ENCODE results near the gene OLFML2B.
A peak's percentile ranks its signal among the peaks of the same experiment; 100 is the strongest.

OLFML2B gene

GRCh38 chr1:161962091-161962887 is 61.4 kb downstream of the OLFML2B start:
- H2BK120ac ChIP-seq (ENCODE audit: low read depth, low read length), result no peak overlapping the region
- no peaks in the 10 kb centered on the region for H3K27me3 ChIP-seq (ENCODE audit: insufficient read depth, low read length, poor library complexity)
- no peak overlapping the region for H4K5ac ChIP-seq (ENCODE audit: low read length)
- no peak overlapping the region for H2BK5ac ChIP-seq (ENCODE audit: low read length)
- no peaks in the 10 kb centered on the region for H3K79me2 ChIP-seq (ENCODE audit: control insufficient read depth, insufficient read depth, low read length)
- H2BK15ac ChIP-seq (replicated peaks; ENCODE audit: low read depth), result no peak overlapping the region
- no peak overlapping the region for H3K27ac ChIP-seq (ENCODE audit: low read depth, low read length)
- H3K56ac ChIP-seq (ENCODE audit: low read length), result no peak overlapping the region
- no peaks in the 10 kb centered on the region for H3K79me1 ChIP-seq (ENCODE audit: low read length)
- no peak overlapping the region for H3K18ac ChIP-seq (ENCODE audit: low read length)
- WGBS (ENCODE audit: extremely low coverage, insufficient coverage, low lambda C conversion rate), result no CpG with 5 or more reads among the region's 8 CpGs
- H3K4ac ChIP-seq (ENCODE audit: low read depth, low read length), result no peak overlapping the region
- no peak overlapping the region for H4K8ac ChIP-seq (ENCODE audit: low read depth, low read length)
- peak; percentile 74 for DNase-seq
- H2AK5ac ChIP-seq (ENCODE audit: low read length), result no peak overlapping the region
- H3K9ac ChIP-seq (ENCODE audit: low read length), result no peak overlapping the region
- H3K4me1 ChIP-seq (ENCODE audit: control insufficient read depth, low read depth, low read length), result no peaks in the 10 kb centered on the region
- H3K36me3 ChIP-seq (ENCODE audit: control insufficient read depth, insufficient read depth, low read length), result no peaks in the 10 kb centered on the region
- no peak overlapping the region for H3K23ac ChIP-seq (ENCODE audit: low read length)
- no peak overlapping the region for H3K4me2 ChIP-seq (ENCODE audit: low read length)
- H3K4me3 ChIP-seq (ENCODE audit: low read length), result no peak overlapping the region

- no peak overlapping the region for H2BK5ac ChIP-seq (ENCODE audit: low read length)
- H3K23ac ChIP-seq (ENCODE audit: low read length), result no peak overlapping the region
- DNase-seq, result no peak
- H3K27ac ChIP-seq (ENCODE audit: low read depth, low read length), result no peak overlapping the region
- no CpG with 5 or more reads among the region's 7 CpGs for WGBS (ENCODE audit: extremely low coverage, insufficient coverage, low lambda C conversion rate)
- H3K4ac ChIP-seq (ENCODE audit: low read depth, low read length), result no peak overlapping the region
- H3K27me3 ChIP-seq (ENCODE audit: insufficient read depth, low read length, poor library complexity), result no peaks in the 10 kb centered on the region
- H3K18ac ChIP-seq (ENCODE audit: low read length), result no peak overlapping the region
- H4K8ac ChIP-seq (ENCODE audit: low read depth, low read length), result no peak overlapping the region
- no peaks in the 10 kb centered on the region for H3K4me1 ChIP-seq (ENCODE audit: control insufficient read depth, low read depth, low read length)
- no peak overlapping the region for H3K4me2 ChIP-seq (ENCODE audit: low read length)
- H2BK120ac ChIP-seq (ENCODE audit: low read depth, low read length), result no peak overlapping the region
- H3K79me2 ChIP-seq (ENCODE audit: control insufficient read depth, insufficient read depth, low read length), result no peaks in the 10 kb centered on the region
- H3K56ac ChIP-seq (ENCODE audit: low read length), result no peak overlapping the region
- no peak overlapping the region for H2AK5ac ChIP-seq (ENCODE audit: low read length)
- no peaks in the 10 kb centered on the region for H3K36me3 ChIP-seq (ENCODE audit: control insufficient read depth, insufficient read depth, low read length)
- no peak overlapping the region for H2BK15ac ChIP-seq (replicated peaks; ENCODE audit: low read depth)
- H3K9ac ChIP-seq (ENCODE audit: low read length), result no peak overlapping the region
- no peak overlapping the region for H3K4me3 ChIP-seq (ENCODE audit: low read length)
- no peak overlapping the region for H4K5ac ChIP-seq (ENCODE audit: low read length)
- H3K79me1 ChIP-seq (ENCODE audit: low read length), result no peaks in the 10 kb centered on the region
Measured at GRCh38 chr1:161958425-161958824, 65.2 kb downstream of the OLFML2B start.

- Histone ChIP-seq H3K79me1 (ENCODE audit: low read length) (no peaks in the 10 kb centered on the region), H3K36me3 (ENCODE audit: control insufficient read depth, insufficient read depth, low read length) (no peaks in the 10 kb centered on the region), H3K4me2 (ENCODE audit: low read length) (no peak overlapping the region), H2BK120ac (ENCODE audit: low read depth, low read length) (no peak overlapping the region), H2BK5ac (ENCODE audit: low read length) (no peak overlapping the region), H3K4ac (ENCODE audit: low read depth, low read length) (no peak overlapping the region), H4K8ac (ENCODE audit: low read depth, low read length) (no peak overlapping the region), H3K4me1 (ENCODE audit: control insufficient read depth, low read depth, low read length) (no peaks in the 10 kb centered on the region), H2BK15ac (replicated peaks; ENCODE audit: low read depth) (no peak overlapping the region), H2AK5ac (ENCODE audit: low read length) (no peak overlapping the region), H3K18ac (ENCODE audit: low read length) (no peak overlapping the region), H3K27ac (ENCODE audit: low read depth, low read length) (no peak overlapping the region), H3K79me2 (ENCODE audit: control insufficient read depth, insufficient read depth, low read length) (no peaks in the 10 kb centered on the region), H3K56ac (ENCODE audit: low read length) (no peak overlapping the region), H3K4me3 (ENCODE audit: low read length) (no peak overlapping the region), H3K27me3 (ENCODE audit: insufficient read depth, low read length, poor library complexity) (no peaks in the 10 kb centered on the region), H3K9ac (ENCODE audit: low read length) (no peak overlapping the region), H3K23ac (ENCODE audit: low read length) (no peak overlapping the region), H4K5ac (ENCODE audit: low read length) (no peak overlapping the region)
- WGBS (ENCODE audit: extremely low coverage, insufficient coverage, low lambda C conversion rate), result no CpG with 5 or more reads among the region's 3 CpGs
- DNase-seq, result no peak
Measured at GRCh38 chr1:161956930-161957329, 66.7 kb downstream of the OLFML2B start.

- no peaks in the 10 kb centered on the region for H3K36me3 ChIP-seq (ENCODE audit: control insufficient read depth, insufficient read depth, low read length)
- H2BK5ac ChIP-seq (ENCODE audit: low read length), result no peak overlapping the region
- H3K79me2 ChIP-seq (ENCODE audit: control insufficient read depth, insufficient read depth, low read length), result no peaks in the 10 kb centered on the region
- no peak overlapping the region for H4K5ac ChIP-seq (ENCODE audit: low read length)
- H2BK15ac ChIP-seq (replicated peaks; ENCODE audit: low read depth), result no peak overlapping the region
- no peak overlapping the region for H3K23ac ChIP-seq (ENCODE audit: low read length)
- DNase-seq, result no peak
- H4K8ac ChIP-seq (ENCODE audit: low read depth, low read length), result no peak overlapping the region
- H2AK5ac ChIP-seq (ENCODE audit: low read length), result no peak overlapping the region
- H3K27me3 ChIP-seq (ENCODE audit: insufficient read depth, low read length, poor library complexity), result no peaks in the 10 kb centered on the region
- no peak overlapping the region for H3K18ac ChIP-seq (ENCODE audit: low read length)
- H3K27ac ChIP-seq (ENCODE audit: low read depth, low read length), result no peak overlapping the region
- no peak overlapping the region for H3K4me2 ChIP-seq (ENCODE audit: low read length)
- no peak overlapping the region for H3K4ac ChIP-seq (ENCODE audit: low read depth, low read length)
- H3K56ac ChIP-seq (ENCODE audit: low read length), result no peak overlapping the region
- WGBS (ENCODE audit: extremely low coverage, insufficient coverage, low lambda C conversion rate), result no CpG with 5 or more reads among the region's 4 CpGs
- no peaks in the 10 kb centered on the region for H3K79me1 ChIP-seq (ENCODE audit: low read length)
- H3K4me1 ChIP-seq (ENCODE audit: control insufficient read depth, low read depth, low read length), result no peaks in the 10 kb centered on the region
- H3K9ac ChIP-seq (ENCODE audit: low read length), result no peak overlapping the region
- H3K4me3 ChIP-seq (ENCODE audit: low read length), result no peak overlapping the region
- no peak overlapping the region for H2BK120ac ChIP-seq (ENCODE audit: low read depth, low read length)
Measured at GRCh38 chr1:161956097-161956496, 67.6 kb downstream of the OLFML2B start.

GRCh38 chr1:161955606-161956005 is 68.1 kb downstream of the OLFML2B start:
- H2AK5ac ChIP-seq (ENCODE audit: low read length), result no peak overlapping the region
- no CpG with 5 or more reads among the region's 2 CpGs for WGBS (ENCODE audit: extremely low coverage, insufficient coverage, low lambda C conversion rate)
- H3K79me2 ChIP-seq (ENCODE audit: control insufficient read depth, insufficient read depth, low read length), result no peaks in the 10 kb centered on the region
- H4K8ac ChIP-seq (ENCODE audit: low read depth, low read length), result no peak overlapping the region
- H3K4ac ChIP-seq (ENCODE audit: low read depth, low read length), result no peak overlapping the region
- H3K4me2 ChIP-seq (ENCODE audit: low read length), result no peak overlapping the region
- H3K36me3 ChIP-seq (ENCODE audit: control insufficient read depth, insufficient read depth, low read length), result no peaks in the 10 kb centered on the region
- no peak overlapping the region for H3K56ac ChIP-seq (ENCODE audit: low read length)
- no peaks in the 10 kb centered on the region for H3K27me3 ChIP-seq (ENCODE audit: insufficient read depth, low read length, poor library complexity)
- no peak overlapping the region for H3K27ac ChIP-seq (ENCODE audit: low read depth, low read length)
- no peak overlapping the region for H4K5ac ChIP-seq (ENCODE audit: low read length)
- no peak overlapping the region for H3K9ac ChIP-seq (ENCODE audit: low read length)
- H3K23ac ChIP-seq (ENCODE audit: low read length), result no peak overlapping the region
- no peak overlapping the region for H2BK15ac ChIP-seq (replicated peaks; ENCODE audit: low read depth)
- no peak overlapping the region for H2BK120ac ChIP-seq (ENCODE audit: low read depth, low read length)
- no peaks in the 10 kb centered on the region for H3K4me1 ChIP-seq (ENCODE audit: control insufficient read depth, low read depth, low read length)
- H2BK5ac ChIP-seq (ENCODE audit: low read length), result no peak overlapping the region
- no peak overlapping the region for H3K18ac ChIP-seq (ENCODE audit: low read length)
- H3K4me3 ChIP-seq (ENCODE audit: low read length), result no peak overlapping the region
- no peaks in the 10 kb centered on the region for H3K79me1 ChIP-seq (ENCODE audit: low read length)
- DNase-seq, result no peak

- H3K56ac ChIP-seq (ENCODE audit: low read length), result no peak overlapping the region
- H3K27me3 ChIP-seq (ENCODE audit: insufficient read depth, low read length, poor library complexity), result no peaks in the 10 kb centered on the region
- no peak overlapping the region for H3K23ac ChIP-seq (ENCODE audit: low read length)
- H3K79me1 ChIP-seq (ENCODE audit: low read length), result no peaks in the 10 kb centered on the region
- no peak overlapping the region for H2BK15ac ChIP-seq (replicated peaks; ENCODE audit: low read depth)
- no peak overlapping the region for H4K5ac ChIP-seq (ENCODE audit: low read length)
- H3K18ac ChIP-seq (ENCODE audit: low read length), result no peak overlapping the region
- H3K4ac ChIP-seq (ENCODE audit: low read depth, low read length), result no peak overlapping the region
- no peaks in the 10 kb centered on the region for H3K36me3 ChIP-seq (ENCODE audit: control insufficient read depth, insufficient read depth, low read length)
- H2AK5ac ChIP-seq (ENCODE audit: low read length), result no peak overlapping the region
- no peak overlapping the region for H2BK120ac ChIP-seq (ENCODE audit: low read depth, low read length)
- no peaks in the 10 kb centered on the region for H3K4me1 ChIP-seq (ENCODE audit: control insufficient read depth, low read depth, low read length)
- no peak overlapping the region for H3K27ac ChIP-seq (ENCODE audit: low read depth, low read length)
- no peaks in the 10 kb centered on the region for H3K79me2 ChIP-seq (ENCODE audit: control insufficient read depth, insufficient read depth, low read length)
- DNase-seq, result no peak
- no peak overlapping the region for H3K4me3 ChIP-seq (ENCODE audit: low read length)
- H3K4me2 ChIP-seq (ENCODE audit: low read length), result no peak overlapping the region
- H4K8ac ChIP-seq (ENCODE audit: low read depth, low read length), result no peak overlapping the region
- no peak overlapping the region for H3K9ac ChIP-seq (ENCODE audit: low read length)
- H2BK5ac ChIP-seq (ENCODE audit: low read length), result no peak overlapping the region
Measured at GRCh38 chr1:161954466-161954865, 69.2 kb downstream of the OLFML2B start.

Measured in mesendoderm (in vitro differentiated cells).